OCI-LY1 (cell line): ENCODE data around the gene COL15A1.

ENCODE experiments used
- H2AFZ ChIP-seq: fragments of 200-600 bp; sonication (generic), shearing (Covaris generic); 2 replicates; pipeline ENCODE4 v1.6.0; 2014; ENCODE audit warnings: antibody characterized with exemption, mild to moderate bottlenecking, low read length
- H3F3A ChIP-seq: fragments of 200-600 bp; sonication (generic), shearing (Covaris generic); 2 replicates; pipeline ENCODE4 v1.6.0; 2014; ENCODE audit warnings: mild to moderate bottlenecking, antibody characterized with exemption, low read length, moderate library complexity; ENCODE audit not compliant: insufficient read depth
- H3K27ac ChIP-seq: fragments of 200-600 bp; sonication (generic); 2 replicates; pipeline ENCODE4 v1.5.1; 2014; ENCODE audit warnings: low read length, mixed run types, mild to moderate bottlenecking, low read depth; ENCODE audit not compliant: poor library complexity, severe bottlenecking
- H3K27me3 ChIP-seq: fragments of 200-600 bp; sonication (generic); 2 replicates; pipeline ENCODE4 v1.6.0; 2014; ENCODE audit warnings: antibody characterized with exemption, mild to moderate bottlenecking, low read length, moderate library complexity; ENCODE audit not compliant: insufficient read depth
- H3K36me3 ChIP-seq: fragments of 200-600 bp; sonication (generic); 2 replicates; pipeline ENCODE4 v1.6.1; 2014; ENCODE audit warnings: mild to moderate bottlenecking, antibody characterized with exemption, low read length, moderate library complexity, mixed read lengths; ENCODE audit not compliant: insufficient read depth
- H3K4me1 ChIP-seq: fragments of 200-600 bp; sonication (generic); 2 replicates; pipeline ENCODE4 v1.5.1; 2014; ENCODE audit warnings: mild to moderate bottlenecking, low read length, moderate library complexity; ENCODE audit not compliant: insufficient read depth, severe bottlenecking
- H3K4me2 ChIP-seq: fragments of 200-600 bp; sonication (generic), shearing (Covaris generic); 2 replicates; pipeline ENCODE4 v1.6.1; 2014; ENCODE audit warnings: low read length
- H3K4me3 ChIP-seq: fragments of 200-600 bp; sonication (generic); 2 replicates; pipeline ENCODE4 v1.5.1; 2014; ENCODE audit warnings: low read length, low read depth, mild to moderate bottlenecking, mixed read lengths; ENCODE audit not compliant: poor library complexity, severe bottlenecking
- H3K79me2 ChIP-seq: fragments of 200-600 bp; shearing (Covaris generic); 2 replicates; pipeline ENCODE4 v1.6.1; 2016; ENCODE audit warnings: mixed run types, low read length, mixed read lengths; ENCODE audit not compliant: insufficient read depth
- H3K9ac ChIP-seq: fragments of 200-600 bp; sonication (generic), shearing (Covaris generic); 2 replicates; pipeline ENCODE4 v1.6.1; 2014; ENCODE audit warnings: mild to moderate bottlenecking, low read length, mixed read lengths
- H3K9me2 ChIP-seq: fragments of 200-600 bp; sonication (generic), shearing (Covaris generic); 2 replicates; pipeline ENCODE4 v1.6.1; 2014; ENCODE audit warnings: low read depth, mild to moderate bottlenecking, low read length, mixed read lengths
- H3K9me3 ChIP-seq: fragments of 200-600 bp; shearing (Covaris generic); 2 replicates; pipeline ENCODE4 v1.6.1; 2014; ENCODE audit warnings: low read length, mixed read lengths
- H4K20me1 ChIP-seq: fragments of 200-600 bp; sonication (generic), shearing (Covaris generic); 2 replicates; pipeline ENCODE4 v1.6.0; 2016; ENCODE audit warnings: mild to moderate bottlenecking, low read length; ENCODE audit not compliant: insufficient read depth
- CTCF ChIP-seq: fragments of 200-600 bp; sonication (generic), shearing (Covaris generic); IDR thresholded peaks from 2 replicates; pipeline ENCODE4 v1.5.1; 2017; ENCODE audit warnings: mild to moderate bottlenecking, antibody characterized with exemption, low read length, moderate library complexity, mixed read lengths
- EZH2 ChIP-seq: fragments of 200-600 bp; sonication (generic), shearing (Covaris generic); IDR thresholded peaks from 2 replicates; pipeline ENCODE4 v1.8.0; 2017; ENCODE audit warnings: borderline replicate concordance, mixed run types, mild to moderate bottlenecking, antibody characterized with exemption, low read length, moderate library complexity, mixed read lengths

COL15A1 gene

GRCh38 chr9:98980291-98980690, 36.6 kb downstream of the COL15A1 start:
- TF ChIP-seq EZH2, result no peak
- no peak for TF ChIP-seq CTCF
- Histone ChIP-seq H3K4me1 (peaks cover 4% of the 10 kb centered on the region), H3K4me2 (no peak overlapping the region), H3K36me3 (no peaks in the 10 kb centered on the region; the same call in 1 of the 2 replicates), H3K9me2 (no peaks in the 10 kb centered on the region), H3K9me3 (no peaks in the 10 kb centered on the region), H3F3A (no peaks in the 10 kb centered on the region), H3K9ac (no peak overlapping the region), H4K20me1 (no peaks in the 10 kb centered on the region), H3K27me3 (peaks cover 3% of the 10 kb centered on the region; the same call in 1 of the 2 replicates), H2AFZ (no peak overlapping the region), H3K4me3 (no peak overlapping the region), H3K79me2 (no peaks in the 10 kb centered on the region), H3K27ac (no peak overlapping the region)

GRCh38 chr9:98983295-98984268, 39.9 kb downstream of the COL15A1 start:
- no peak for TF ChIP-seq EZH2
- no peak for TF ChIP-seq CTCF
- Histone ChIP-seq H3K9ac (no peak overlapping the region), H2AFZ (no peak overlapping the region), H3K27me3 (no peaks in the 10 kb centered on the region), H3K79me2 (no peaks in the 10 kb centered on the region), H3K4me3 (no peak overlapping the region), H3K36me3 (no peaks in the 10 kb centered on the region; the same call in 1 of the 2 replicates), H3K9me3 (no peaks in the 10 kb centered on the region), H3K9me2 (no peaks in the 10 kb centered on the region), H4K20me1 (no peaks in the 10 kb centered on the region), H3F3A (no peaks in the 10 kb centered on the region), H3K4me1 (no peaks in the 10 kb centered on the region), H3K4me2 (no peak overlapping the region), H3K27ac (no peak overlapping the region)

GRCh38 chr9:98985596-98985995, 41.9 kb downstream of the COL15A1 start:
- Histone ChIP-seq H3K36me3 (no peaks in the 10 kb centered on the region; the same call in 1 of the 2 replicates), H3K9ac (no peak overlapping the region), H3K27me3 (no peaks in the 10 kb centered on the region), H3F3A (no peaks in the 10 kb centered on the region), H3K9me2 (no peaks in the 10 kb centered on the region), H3K27ac (no peak overlapping the region), H3K79me2 (no peaks in the 10 kb centered on the region), H3K4me3 (no peak overlapping the region), H3K4me2 (no peak overlapping the region), H2AFZ (no peak overlapping the region), H3K4me1 (no peaks in the 10 kb centered on the region), H3K9me3 (no peaks in the 10 kb centered on the region), H4K20me1 (no peaks in the 10 kb centered on the region)
- no peak for TF ChIP-seq EZH2
- no peak for TF ChIP-seq CTCF
